Heart left ventricle (tissue), 13 donors: ENCODE measurements around the gene NKX6-1.

Experiments used
- POLR2A ChIP-seq, 2 donors: fragments of 450-650 bp; IDR thresholded peaks; one replicate each; pipeline ENCODE4 v1.6.1; 2017; ENCODE audit warnings: antibody characterized with exemption in 2 of 2, mild to moderate bottlenecking in 2 of 2, moderate library complexity in 2 of 2
- TF ChIP-seq, protein P1 (sequence below), 12 donors: fragments of 200-600 bp; sonication (generic) in 4 of 12; IDR thresholded peaks; one replicate each; pipeline versions ENCODE4 v1.5.0 to v1.8.0; 2018 to 2022; ENCODE audit warnings: antibody characterized with exemption in 12 of 12, mild to moderate bottlenecking in 5 of 12
- donor health status: ischemic (EF 13 %, LVEDD 7.1; RV severe dilation, severe dysfunction).
- donor health status: DM: no; HTN: yes; CAD: no.
- donor health status: DM: no; HTN: no; CAD: no.
- donor health status: ischemic (EF 25% LVEDD 6.9; RV normal size, moderate dysfunction).
- donor health status: ischemic (EF 25% LVEDD 5.7; RV mildly dilated, moderate dysfunction).
- donor health status: ischemic (EF 35%, LVEDD 5.7; RV mildly dilated, moderate dysfunction).
- donor health status: nonischemic (EF 11% LVEDD 7.7; RV severe dilation, severe dysfunction).
- donor health status: DM: yes; HTN: yes; CAD: no.
- donor health status: PGD.
- donor health status: ischemic (EF 29% LVEDD 5.4; RV normal size, mild dysfunction).
- donor health status: nonischemic (EF 23%, LVEDD 6.1; RV moderate dilation, normal function).

DNA sequence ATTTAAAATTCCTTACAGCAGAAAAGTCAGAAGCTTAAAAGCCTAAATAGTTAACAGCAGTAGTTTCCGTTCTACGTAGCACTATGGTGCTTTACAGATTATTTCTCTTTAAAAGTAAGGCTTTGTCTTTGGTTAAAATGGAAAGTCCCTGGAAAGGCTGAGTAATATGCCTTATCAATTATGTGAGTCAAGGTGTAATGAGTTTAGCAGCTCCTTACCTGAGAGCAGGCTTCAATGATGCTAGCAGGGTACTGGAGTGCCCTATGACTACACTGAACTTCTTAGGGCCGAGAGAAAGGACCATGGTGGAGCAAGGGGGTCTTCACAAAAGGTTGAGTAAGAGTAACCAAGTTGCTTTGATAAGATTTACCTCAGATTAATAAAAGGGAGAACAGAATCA, 12.6 kb upstream of the NKX6-1 start:
- TF ChIP-seq, protein P1, sequence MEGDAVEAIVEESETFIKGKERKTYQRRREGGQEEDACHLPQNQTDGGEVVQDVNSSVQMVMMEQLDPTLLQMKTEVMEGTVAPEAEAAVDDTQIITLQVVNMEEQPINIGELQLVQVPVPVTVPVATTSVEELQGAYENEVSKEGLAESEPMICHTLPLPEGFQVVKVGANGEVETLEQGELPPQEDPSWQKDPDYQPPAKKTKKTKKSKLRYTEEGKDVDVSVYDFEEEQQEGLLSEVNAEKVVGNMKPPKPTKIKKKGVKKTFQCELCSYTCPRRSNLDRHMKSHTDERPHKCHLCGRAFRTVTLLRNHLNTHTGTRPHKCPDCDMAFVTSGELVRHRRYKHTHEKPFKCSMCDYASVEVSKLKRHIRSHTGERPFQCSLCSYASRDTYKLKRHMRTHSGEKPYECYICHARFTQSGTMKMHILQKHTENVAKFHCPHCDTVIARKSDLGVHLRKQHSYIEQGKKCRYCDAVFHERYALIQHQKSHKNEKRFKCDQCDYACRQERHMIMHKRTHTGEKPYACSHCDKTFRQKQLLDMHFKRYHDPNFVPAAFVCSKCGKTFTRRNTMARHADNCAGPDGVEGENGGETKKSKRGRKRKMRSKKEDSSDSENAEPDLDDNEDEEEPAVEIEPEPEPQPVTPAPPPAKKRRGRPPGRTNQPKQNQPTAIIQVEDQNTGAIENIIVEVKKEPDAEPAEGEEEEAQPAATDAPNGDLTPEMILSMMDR (IDR thresholded peaks at IDR 0.05): no peak
- no peak for TF ChIP-seq POLR2A (IDR thresholded peaks at IDR 0.05)
